HUES6 (cell line): ENCODE data around the gene VEZT.
"Not testable (repeated sequence)": the region's sequence is repeated elsewhere in the genome, so short reads cannot be mapped to it uniquely, and the experiment has no call there.

Source experiments
- H3K27ac ChIP-seq: 2 replicates; pipeline ENCODE4 v1.7.0; 2013; ENCODE audit warnings: low read depth, mild to moderate bottlenecking, low read length, inconsistent platforms
- H3K27me3 ChIP-seq: 2 replicates; pipeline ENCODE4 v1.6.1; 2013; ENCODE audit warnings: low read length; ENCODE audit not compliant: control insufficient read depth, insufficient read depth
- H3K36me3 ChIP-seq: 2 replicates; pipeline ENCODE4 v1.6.1; 2013; ENCODE audit warnings: low read length; ENCODE audit not compliant: control insufficient read depth, insufficient read depth
- H3K4me1 ChIP-seq: 2 replicates; pipeline ENCODE4 v1.6.1; 2013; ENCODE audit warnings: low read length; ENCODE audit not compliant: control insufficient read depth, insufficient read depth
- H3K4me3 ChIP-seq: 2 replicates; pipeline ENCODE4 v1.5.1; 2013; ENCODE audit warnings: low read depth, low read length
- H3K9ac ChIP-seq: one replicate; pipeline ENCODE4 v1.6.1; 2013; ENCODE audit warnings: mild to moderate bottlenecking, low read length
- H3K9me3 ChIP-seq: 2 replicates; pipeline ENCODE4 v1.6.1; 2013; ENCODE audit warnings: low read depth, low read length; ENCODE audit not compliant: control insufficient read depth, insufficient read depth

Gene VEZT

GRCh38 chr12:95227818-95228356, 10.3 kb downstream of the VEZT start:
- H3K27ac ChIP-seq: no peak overlapping the region
- H3K9me3 ChIP-seq: peaks cover 3% of the 10 kb centered on the region; the same call in 1 of the 2 replicates
- H3K9ac ChIP-seq: no peak overlapping the region
- no peak overlapping the region for H3K4me3 ChIP-seq
- H3K4me1 ChIP-seq: peaks cover 6% of the 10 kb centered on the region; the same call in 1 of the 2 replicates
- H3K36me3 ChIP-seq: peaks cover 21% of the 10 kb centered on the region
- no peaks in the 10 kb centered on the region for H3K27me3 ChIP-seq

- Histone ChIP-seq H3K27ac (no peak overlapping the region), H3K36me3 (peaks cover 26% of the 10 kb centered on the region), H3K4me1 (peaks cover 6% of the 10 kb centered on the region; the same call in 1 of the 2 replicates), H3K9me3 (peaks cover 8% of the 10 kb centered on the region; the same call in 1 of the 2 replicates), H3K4me3 (no peak overlapping the region), H3K9ac (no peak overlapping the region), H3K27me3 (no peaks in the 10 kb centered on the region)
Observed at GRCh38 chr12:95228617-95229016, 11.0 kb downstream of the VEZT start.

DNA sequence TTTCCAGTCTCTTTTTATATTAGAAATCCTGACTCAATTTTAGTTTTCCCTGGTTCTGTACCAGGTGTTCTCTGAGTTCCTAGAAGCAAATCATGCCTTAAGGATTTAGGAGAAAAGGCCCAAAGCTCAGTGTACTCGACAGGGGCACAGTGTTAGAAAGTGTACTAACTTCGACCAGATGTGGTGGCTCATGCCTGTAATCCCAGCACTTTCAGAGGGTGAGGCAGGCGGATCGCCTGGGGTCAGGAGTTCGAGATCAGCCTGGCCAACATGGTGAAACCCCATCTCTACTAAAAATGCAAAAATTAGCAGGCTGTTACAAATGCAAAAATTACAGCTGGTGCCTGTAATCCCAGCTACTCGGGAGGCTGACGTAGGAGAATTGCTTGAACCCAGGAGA, 12.0 kb downstream of the VEZT start:
- Histone ChIP-seq H3K27me3 (no peaks in the 10 kb centered on the region), H3K4me3 (no peak overlapping the region), H3K4me1 (peaks cover 3% of the 10 kb centered on the region; the same call in 1 of the 2 replicates), H3K36me3 (peaks cover 29% of the 10 kb centered on the region), H3K9me3 (peaks cover 11% of the 10 kb centered on the region; the same call in 1 of the 2 replicates), H3K9ac (no peak overlapping the region), H3K27ac (no peak overlapping the region)

DNA sequence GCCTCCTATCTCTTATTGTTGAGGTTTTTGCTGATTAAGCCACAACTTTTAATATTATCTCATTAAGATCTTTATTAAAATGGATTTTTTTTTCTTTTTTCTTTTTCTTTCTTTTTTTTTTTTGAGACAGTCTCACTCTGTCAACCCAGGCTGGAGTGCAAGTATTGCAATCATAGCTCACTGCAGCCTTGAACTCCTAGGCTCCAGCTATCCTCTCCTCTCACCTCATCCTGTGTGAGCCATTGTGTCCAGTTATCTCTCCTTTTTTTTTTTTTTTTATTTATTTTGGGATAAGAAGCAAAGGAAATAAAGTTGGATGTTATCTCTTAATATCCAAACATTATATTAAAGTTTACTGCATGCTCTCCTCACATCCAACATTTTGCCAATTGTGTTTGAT, 12.7 kb downstream of the VEZT start:
- Histone ChIP-seq H3K27me3 (no peaks in the 10 kb centered on the region), H3K27ac (no peak overlapping the region), H3K4me3 (no peak overlapping the region), H3K4me1 (peaks cover 3% of the 10 kb centered on the region; the same call in 1 of the 2 replicates), H3K9me3 (peaks cover 11% of the 10 kb centered on the region; the same call in 1 of the 2 replicates), H3K36me3 (peaks cover 25% of the 10 kb centered on the region), H3K9ac (no peak overlapping the region)

- Histone ChIP-seq H3K36me3 (peaks cover 25% of the 10 kb centered on the region), H3K4me3 (no peak overlapping the region), H3K9ac (no peak overlapping the region), H3K27ac (no peak overlapping the region), H3K27me3 (no peaks in the 10 kb centered on the region), H3K9me3 (peaks cover 12% of the 10 kb centered on the region), H3K4me1 (peaks cover 3% of the 10 kb centered on the region; the same call in 1 of the 2 replicates)
Observed at GRCh38 chr12:95231190-95231589, 13.6 kb downstream of the VEZT start.

DNA sequence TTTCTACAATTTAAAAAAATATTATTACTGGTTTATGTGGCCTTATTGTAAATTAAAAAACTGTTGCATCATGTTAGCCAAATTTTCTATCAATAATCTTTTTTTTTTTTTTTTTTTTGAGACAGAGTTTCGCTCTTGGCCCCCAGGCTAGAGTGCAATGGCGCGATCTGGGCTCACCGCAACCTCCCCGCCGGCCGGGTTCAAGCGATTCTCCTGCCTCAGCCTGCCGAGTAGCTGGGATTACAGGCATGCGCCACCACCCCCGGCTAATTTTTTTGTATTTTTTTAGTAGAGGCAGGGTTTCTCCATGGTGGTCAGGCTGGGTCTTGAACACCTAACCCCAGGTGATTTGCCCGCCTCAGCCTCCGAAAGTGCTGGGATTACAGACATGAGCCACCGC, 16.6 kb downstream of the VEZT start:
- Histone ChIP-seq H3K36me3 (peaks cover 30% of the 10 kb centered on the region), H3K9me3 (peaks cover 19% of the 10 kb centered on the region)
- H3K9ac ChIP-seq, H3K4me3 ChIP-seq, H3K27me3 ChIP-seq, H3K4me1 ChIP-seq, H3K27ac ChIP-seq: not testable (repeated sequence)

DNA sequence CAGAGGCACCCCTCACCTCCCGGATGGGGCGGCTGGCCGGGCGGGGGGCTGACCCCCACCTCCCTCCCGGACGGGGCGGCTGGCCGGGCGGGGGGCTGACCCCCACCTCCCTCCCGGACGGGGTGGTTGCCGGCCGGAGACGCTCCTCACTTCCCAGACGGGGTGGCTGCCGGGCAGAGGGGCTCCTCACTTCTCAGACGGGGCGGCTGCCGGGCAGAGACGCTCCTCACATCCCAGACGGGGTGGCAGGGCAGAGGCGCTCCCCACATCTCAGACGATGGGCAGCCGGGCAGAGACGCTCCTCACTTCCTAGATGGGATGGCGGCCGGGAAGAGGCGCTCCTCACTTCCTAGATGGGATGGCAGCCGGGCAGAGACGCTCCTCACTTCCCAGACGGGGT, 18.0 kb downstream of the VEZT start:
- H3K27ac ChIP-seq: not testable (repeated sequence)

DNA sequence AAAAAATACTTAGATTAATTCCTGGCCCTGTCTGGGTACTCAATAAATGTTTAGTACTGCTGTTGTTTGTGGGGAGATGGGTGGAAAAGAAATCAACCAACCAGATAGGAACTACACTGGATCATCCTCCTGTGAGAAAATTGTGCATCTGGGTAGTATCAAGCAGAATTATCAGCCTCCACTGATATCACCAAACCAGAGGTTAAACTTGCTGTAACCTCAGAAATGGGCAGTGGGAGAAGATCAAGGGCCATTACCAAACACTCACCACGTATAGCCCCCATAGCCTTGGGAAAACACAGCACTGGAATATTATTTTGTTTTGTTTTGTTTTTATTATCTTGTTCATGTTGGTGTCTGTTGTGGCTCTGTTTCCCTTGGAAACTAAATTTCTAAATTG, 19.7 kb downstream of the VEZT start:
- no peaks in the 10 kb centered on the region for H3K4me1 ChIP-seq
- no peaks in the 10 kb centered on the region for H3K27me3 ChIP-seq
- H3K27ac ChIP-seq: no peak overlapping the region
- H3K4me3 ChIP-seq: no peak overlapping the region
- H3K36me3 ChIP-seq: peaks cover 30% of the 10 kb centered on the region
- no peak overlapping the region for H3K9ac ChIP-seq
- peaks cover 19% of the 10 kb centered on the region for H3K9me3 ChIP-seq

More for the DNA sequence above, 18.0 kb downstream of the VEZT start:
- not testable (repeated sequence) for H3K27me3 ChIP-seq, H3K9ac ChIP-seq, H3K4me1 ChIP-seq, H3K4me3 ChIP-seq
- Histone ChIP-seq H3K9me3 (peaks cover 19% of the 10 kb centered on the region), H3K36me3 (peaks cover 30% of the 10 kb centered on the region)

- Histone ChIP-seq H3K9ac (no peak overlapping the region), H3K4me1 (no peaks in the 10 kb centered on the region), H3K27ac (no peak overlapping the region), H3K4me3 (no peak overlapping the region), H3K9me3 (peaks cover 13% of the 10 kb centered on the region), H3K27me3 (no peaks in the 10 kb centered on the region), H3K36me3 (peaks cover 28% of the 10 kb centered on the region)
Observed at GRCh38 chr12:95238150-95238549, 20.5 kb downstream of the VEZT start.

GRCh38 chr12:95239216-95239615, 21.6 kb downstream of the VEZT start:
- Histone ChIP-seq H3K27ac (no peak overlapping the region), H3K4me1 (no peaks in the 10 kb centered on the region), H3K9ac (no peak overlapping the region), H3K27me3 (no peaks in the 10 kb centered on the region), H3K4me3 (no peak overlapping the region), H3K36me3 (peaks cover 29% of the 10 kb centered on the region), H3K9me3 (peaks cover 7% of the 10 kb centered on the region)

DNA sequence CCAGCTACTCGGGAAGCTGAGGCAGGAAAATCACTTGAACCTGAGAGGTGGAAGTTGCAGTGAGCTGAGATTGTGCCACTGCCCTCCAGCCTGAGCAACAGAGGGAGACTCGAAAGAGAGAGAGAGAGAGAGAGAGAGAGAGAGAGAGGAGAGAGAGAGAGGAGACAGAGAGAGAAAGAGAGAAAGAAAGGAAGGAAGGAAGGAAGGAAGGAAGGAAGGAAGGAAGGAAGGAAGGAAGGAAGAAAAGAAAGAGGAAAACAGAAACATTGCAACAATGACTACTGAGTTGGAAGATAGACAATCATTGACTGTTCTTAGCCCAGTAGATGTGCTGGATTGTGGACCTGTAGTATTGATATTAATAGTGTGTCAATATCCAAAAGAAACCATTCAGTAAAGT, 22.2 kb downstream of the VEZT start:
- not testable (repeated sequence) for H3K4me3 ChIP-seq, H3K9ac ChIP-seq, H3K4me1 ChIP-seq, H3K27me3 ChIP-seq, H3K9me3 ChIP-seq, H3K27ac ChIP-seq
- H3K36me3 ChIP-seq: peaks cover 24% of the 10 kb centered on the region
